HepG2 (cell line): ENCODE data around the gene AFAP1. TPM values are rescaled to one million over a fixed set of nuclear protein-coding genes. Genes with fewer than 3 reads are reported as not detected.

Source experiments
- ATAC-seq: fragments of 200-7000 bp; cut with Tn5 transposase; 3 replicates; pipeline ENCODE4 v1.9.1; 2020; ENCODE audit warnings: mild to moderate bottlenecking, moderate library complexity
- BruUV-seq: library from RNA; stranded (reverse); fragments of 400-500 nt; replicated peaks from 2 replicates; lab custom pipeline; 2021; lab: Mats Ljungman, UMichigan
- CTCF ChIA-PET: fragments of 300-600 bp; formaldehyde crosslinking; extraction: SDS; loops from one replicate; lab custom pipeline; 2021; ENCODE audit warnings: low total read pairs, inconsistent platforms, low intra/inter-chr PET ratio; lab: Yijun Ruan, JAX
- POLR2A ChIA-PET: fragments of 350-600 bp; sonication (Branson Sonifier 250); formaldehyde crosslinking; loops from one replicate; lab custom pipeline; 2020; ENCODE audit warnings: antibody characterized with exemption, inconsistent platforms; lab: Yijun Ruan, JAX
- DNase-seq: peaks from one replicate; pipeline ENCODE4 v3.0.0-alpha.2; 2015; ENCODE audit warnings: low spot score
- FAIRE-seq: peaks from 3 replicates; lab custom pipeline; 2011; peaks lifted over from hg19 to GRCh38; lab: Jason Lieb, UNC
- H2AFZ ChIP-seq: one replicate; pipeline ENCODE4 v1.6.1; 2011; ENCODE audit warnings: low read length, inconsistent platforms
- H3K27ac ChIP-seq: fragments of 300-600 bp; 3 replicates; pipeline ENCODE4 v1.8.0; 2011; ENCODE audit warnings: mixed run types, mild to moderate bottlenecking, mixed read lengths, low read length, inconsistent platforms; ENCODE audit not compliant: insufficient read depth; ENCODE audit errors: extremely low read length
- H3K27me3 ChIP-seq, 2 experiments: fragments of 200-600 bp in 1 of 2; 2 replicates in 1 of 2; 3 replicates in 1 of 2; pipeline versions ENCODE4 v1.6.0 to v1.8.0; 2011; ENCODE audit warnings: low read length in 2 of 2, mild to moderate bottlenecking in 2 of 2, moderate library complexity in 2 of 2, inconsistent platforms in 1 of 2; ENCODE audit not compliant: insufficient read depth in 2 of 2, control insufficient read depth in 1 of 2
- H3K36me3 ChIP-seq, 2 experiments: fragments of 200-600 bp in 1 of 2; replicated peaks in 1 of 2; 2 replicates in 1 of 2; 3 replicates in 1 of 2; pipeline versions ENCODE4 v1.5.1 to v1.8.0; 2011; ENCODE audit warnings: low read length in 2 of 2, inconsistent platforms in 1 of 2; ENCODE audit not compliant: insufficient read depth in 2 of 2, control insufficient read depth in 1 of 2
- H3K4me1 ChIP-seq: 2 replicates; pipeline ENCODE4 v1.5.1; 2012; ENCODE audit warnings: low read length, inconsistent platforms; ENCODE audit not compliant: insufficient read depth
- H3K4me2 ChIP-seq: 2 replicates; pipeline ENCODE4 v1.6.0; 2011; ENCODE audit warnings: low read depth, low read length, inconsistent platforms
- H3K4me3 ChIP-seq, 3 experiments: fragments of 200-600 bp in 1 of 3; sonication (generic), shearing (Covaris generic) in 1 of 3; replicated peaks in 1 of 3; 2 replicates each; pipeline ENCODE4 v1.5.1; 2011 to 2016; ENCODE audit warnings: low read length in 3 of 3, inconsistent platforms in 2 of 3, low read depth in 2 of 3, mild to moderate bottlenecking in 2 of 3, control low read depth in 1 of 3, mixed read lengths in 1 of 3; ENCODE audit not compliant: insufficient read depth in 1 of 3
- H3K79me2 ChIP-seq: one replicate; pipeline ENCODE4 v1.6.1; 2011; ENCODE audit warnings: low read length, inconsistent platforms; ENCODE audit not compliant: insufficient read depth
- H3K9ac ChIP-seq: 2 replicates; pipeline ENCODE4 v1.6.0; 2011; ENCODE audit warnings: mild to moderate bottlenecking, low read depth, low read length, inconsistent platforms; ENCODE audit not compliant: insufficient read depth
- H3K9me3 ChIP-seq: 2 replicates; pipeline ENCODE4 v1.5.1; 2012; ENCODE audit warnings: mild to moderate bottlenecking, low read length
- H4K20me1 ChIP-seq: 2 replicates; pipeline ENCODE4 v1.6.0; 2011; ENCODE audit warnings: inconsistent platforms, mild to moderate bottlenecking, low read length, moderate library complexity; ENCODE audit not compliant: insufficient read depth
- HMGA1 ChIP-seq: sonication (generic); formaldehyde crosslinking; conservative IDR thresholded peaks from 2 replicates; pipeline ENCODE4 v1.4.0; 2020; ENCODE audit warnings: missing genetic modification reagents
- MEF2D ChIP-seq: sonication (generic); formaldehyde crosslinking; IDR thresholded peaks from 2 replicates; pipeline ENCODE4 v1.5.1; 2020; ENCODE audit warnings: mild to moderate bottlenecking, missing genetic modification reagents
- RORA ChIP-seq: sonication (generic); formaldehyde crosslinking; IDR thresholded peaks from 2 replicates; pipeline ENCODE4 v1.5.0; 2020; ENCODE audit warnings: mild to moderate bottlenecking, missing genetic modification reagents, moderate library complexity
- SOX5 ChIP-seq: IDR thresholded peaks from 2 replicates; pipeline ENCODE4 v1.6.1; 2016; ENCODE audit warnings: borderline replicate concordance
- SP2 ChIP-seq: sonication (generic); formaldehyde crosslinking; IDR thresholded peaks from 2 replicates; pipeline ENCODE4 v1.5.1; 2020; ENCODE audit warnings: mild to moderate bottlenecking, missing genetic modification reagents
- YEATS4 ChIP-seq: sonication (generic); formaldehyde crosslinking; IDR thresholded peaks from 2 replicates; pipeline ENCODE4 v1.4.0; 2020; ENCODE audit warnings: missing genetic modification reagents, borderline replicate concordance
- ZFYVE20 ChIP-seq: sonication (generic); formaldehyde crosslinking; IDR thresholded peaks from 2 replicates; pipeline ENCODE4 v1.8.0; 2023; ENCODE audit warnings: low read depth, mild to moderate bottlenecking, moderate library complexity, missing genetic modification reagents, borderline replicate concordance
- ZNF20 ChIP-seq: sonication (generic); formaldehyde crosslinking; IDR thresholded peaks from 2 replicates; pipeline ENCODE4 v1.4.0; 2020; ENCODE audit warnings: mild to moderate bottlenecking, moderate library complexity, missing genetic modification reagents
- WGBS: methylation state at CpG from one replicate; pipeline ENCODE4 v1.1.6; 2017; ENCODE audit warnings: low lambda C conversion rate; 5-methylcytosine and 5-hydroxymethylcytosine counted together
- in situ Hi-C: cut with HindIII; loops from 2 replicates; pipeline ENCODE4 v1.10.0; 2017; ENCODE audit warnings: low pct_unique_long_range_greater_than_20kb; ENCODE audit not compliant: extremely low pct_ligation_motif_present
- intact Hi-C: fragments of 100-400 bp; cut with micrococcal nuclease; formaldehyde crosslinking; loops from one replicate; pipeline ENCODE4 v1.10.0; 2022; ENCODE audit not compliant: unreplicated experiment
- polyA plus RNA-seq, 8 experiments: library from polyadenylated mRNA; depleted of rRNA in 3 of 8; stranded (reverse) in 7 of 8; unstranded in 1 of 8; fragments of >200 nt; fragmentation: Illumina TruSeq in 4 of 8; extraction: Trizol in 4 of 8; gene quantifications; 2 replicates each; pipeline versions ENCODE4 v1.2.1 to v1.2.3, GENCODE V29; 2011 to 2016; ENCODE audit warnings: low read depth in 4 of 8, missing spikeins in 1 of 8, mixed read lengths in 1 of 8; ENCODE audit not compliant: insufficient read depth in 1 of 8
- total RNA-seq, 5 experiments: library from RNA; depleted of rRNA; stranded (reverse); fragments of >200 nt; fragmentation: Illumina TruSeq; extraction: Trizol; gene quantifications; 2 replicates each; pipeline ENCODE4 v1.2.3, GENCODE V29; 2016; ENCODE audit warnings: low read depth in 1 of 5
- TF ChIP-seq, protein P1 (sequence below): IDR thresholded peaks from 2 replicates; pipeline ENCODE4 v1.6.1; 2016; ENCODE audit warnings: mild to moderate bottlenecking
- TF ChIP-seq, protein P2 (sequence below): sonication (generic); formaldehyde crosslinking; IDR thresholded peaks from 2 replicates; pipeline ENCODE4 v1.5.0; 2020; ENCODE audit warnings: missing genetic modification reagents
- TF ChIP-seq, protein P3 (sequence below): sonication (generic); formaldehyde crosslinking; IDR thresholded peaks from 2 replicates; pipeline ENCODE4 v1.4.0; 2020; ENCODE audit warnings: low read depth, missing genetic modification reagents

Gene AFAP1
- total and polyA plus RNA-seq, 2 of the 13 experiments (the other 11 are each of a cell fraction or from before 2014, with no cell fraction given) = 2.5 TPM

DNA sequence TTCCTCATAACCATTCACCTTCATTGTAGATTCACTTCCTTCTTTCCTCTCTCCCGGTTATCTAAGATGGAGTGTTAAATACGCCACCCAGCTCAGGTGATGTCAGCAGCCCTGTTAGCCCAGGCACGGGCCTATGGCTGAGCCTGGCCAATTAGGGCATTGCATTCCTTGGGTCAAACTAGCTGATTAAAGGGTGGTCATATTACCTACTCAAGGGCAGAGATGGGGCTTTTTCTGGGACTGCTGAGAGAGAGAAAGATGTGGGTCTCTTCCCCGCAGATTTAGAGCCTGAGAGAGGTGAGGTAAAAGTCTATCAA lies 39.9 kb upstream of the AFAP1 start:
- H3K27ac ChIP-seq = no peak overlapping the region
- 30% methylated on average over 4 of the region's 4 CpGs for WGBS
- CTCF ChIA-PET = no interaction called here

More for the DNA sequence above, 39.9 kb upstream of the AFAP1 start:
- no peak overlapping the region for H2AFZ ChIP-seq
- H4K20me1 ChIP-seq = no peaks in the 10 kb centered on the region
- intact Hi-C loops = no loop called here
- no peak overlapping the region for H3K4me3 ChIP-seq
- peaks cover 26% of the 10 kb centered on the region for H3K4me1 ChIP-seq
- ATAC-seq (no peak), FAIRE-seq (no peak), DNase-seq (no peak)
- POLR2A ChIA-PET = no interaction called here
- H3K36me3 ChIP-seq = no peaks in the 10 kb centered on the region
- BruUV-seq = no TSS peak
- no peak overlapping the region for H3K4me2 ChIP-seq
- in situ Hi-C loops = no loop called here
- no peaks in the 10 kb centered on the region for H3K9me3 ChIP-seq
- H3K9ac ChIP-seq = no peak overlapping the region
- peaks cover 6 to 56% of the 10 kb centered on the region in 2 experiments for H3K27me3 ChIP-seq
- no peak for TF ChIP-seq ZFYVE20 (CRISPR knock-in tag)
- TF ChIP-seq SOX5 (CRISPR knock-in tag) = no peak
- no peak for TF ChIP-seq ZNF20 (CRISPR knock-in tag)
- TF ChIP-seq SP2 = no peak
- no peak for TF ChIP-seq MEF2D (CRISPR knock-in tag)
- TF ChIP-seq, protein P1, sequence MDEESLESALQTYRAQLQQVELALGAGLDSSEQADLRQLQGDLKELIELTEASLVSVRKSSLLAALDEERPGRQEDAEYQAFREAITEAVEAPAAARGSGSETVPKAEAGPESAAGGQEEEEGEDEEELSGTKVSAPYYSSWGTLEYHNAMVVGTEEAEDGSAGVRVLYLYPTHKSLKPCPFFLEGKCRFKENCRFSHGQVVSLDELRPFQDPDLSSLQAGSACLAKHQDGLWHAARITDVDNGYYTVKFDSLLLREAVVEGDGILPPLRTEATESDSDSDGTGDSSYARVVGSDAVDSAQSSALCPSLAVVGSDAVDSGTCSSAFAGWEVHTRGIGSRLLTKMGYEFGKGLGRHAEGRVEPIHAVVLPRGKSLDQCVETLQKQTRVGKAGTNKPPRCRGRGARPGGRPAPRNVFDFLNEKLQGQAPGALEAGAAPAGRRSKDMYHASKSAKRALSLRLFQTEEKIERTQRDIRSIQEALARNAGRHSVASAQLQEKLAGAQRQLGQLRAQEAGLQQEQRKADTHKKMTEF (CRISPR knock-in tag) = no peak
- TF ChIP-seq YEATS4 (CRISPR knock-in tag) = no peak
- no peak for TF ChIP-seq HMGA1 (CRISPR knock-in tag)
- no peak for TF ChIP-seq RORA (CRISPR knock-in tag)
- TF ChIP-seq, protein P2, sequence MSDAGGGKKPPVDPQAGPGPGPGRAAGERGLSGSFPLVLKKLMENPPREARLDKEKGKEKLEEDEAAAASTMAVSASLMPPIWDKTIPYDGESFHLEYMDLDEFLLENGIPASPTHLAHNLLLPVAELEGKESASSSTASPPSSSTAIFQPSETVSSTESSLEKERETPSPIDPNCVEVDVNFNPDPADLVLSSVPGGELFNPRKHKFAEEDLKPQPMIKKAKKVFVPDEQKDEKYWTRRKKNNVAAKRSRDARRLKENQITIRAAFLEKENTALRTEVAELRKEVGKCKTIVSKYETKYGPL (CRISPR knock-in tag) = no peak
- TF ChIP-seq, protein P3, sequence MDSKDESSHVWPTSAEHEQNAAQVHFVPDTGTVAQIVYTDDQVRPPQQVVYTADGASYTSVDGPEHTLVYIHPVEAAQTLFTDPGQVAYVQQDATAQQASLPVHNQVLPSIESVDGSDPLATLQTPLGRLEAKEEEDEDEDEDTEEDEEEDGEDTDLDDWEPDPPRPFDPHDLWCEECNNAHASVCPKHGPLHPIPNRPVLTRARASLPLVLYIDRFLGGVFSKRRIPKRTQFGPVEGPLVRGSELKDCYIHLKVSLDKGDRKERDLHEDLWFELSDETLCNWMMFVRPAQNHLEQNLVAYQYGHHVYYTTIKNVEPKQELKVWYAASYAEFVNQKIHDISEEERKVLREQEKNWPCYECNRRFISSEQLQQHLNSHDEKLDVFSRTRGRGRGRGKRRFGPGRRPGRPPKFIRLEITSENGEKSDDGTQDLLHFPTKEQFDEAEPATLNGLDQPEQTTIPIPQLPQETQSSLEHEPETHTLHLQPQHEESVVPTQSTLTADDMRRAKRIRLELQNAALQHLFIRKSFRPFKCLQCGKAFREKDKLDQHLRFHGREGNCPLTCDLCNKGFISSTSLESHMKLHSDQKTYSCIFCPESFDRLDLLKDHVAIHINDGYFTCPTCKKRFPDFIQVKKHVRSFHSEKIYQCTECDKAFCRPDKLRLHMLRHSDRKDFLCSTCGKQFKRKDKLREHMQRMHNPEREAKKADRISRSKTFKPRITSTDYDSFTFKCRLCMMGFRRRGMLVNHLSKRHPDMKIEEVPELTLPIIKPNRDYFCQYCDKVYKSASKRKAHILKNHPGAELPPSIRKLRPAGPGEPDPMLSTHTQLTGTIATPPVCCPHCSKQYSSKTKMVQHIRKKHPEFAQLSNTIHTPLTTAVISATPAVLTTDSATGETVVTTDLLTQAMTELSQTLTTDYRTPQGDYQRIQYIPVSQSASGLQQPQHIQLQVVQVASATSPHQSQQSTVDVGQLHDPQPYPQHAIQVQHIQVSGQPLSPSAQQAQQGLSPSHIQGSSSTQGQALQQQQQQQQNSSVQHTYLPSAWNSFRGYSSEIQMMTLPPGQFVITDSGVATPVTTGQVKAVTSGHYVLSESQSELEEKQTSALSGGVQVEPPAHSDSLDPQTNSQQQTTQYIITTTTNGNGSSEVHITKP (CRISPR knock-in tag) = no peak
- no peaks in the 10 kb centered on the region for H3K79me2 ChIP-seq
